ENCODE data around the gene WASF2.

GRCh38 chr1:27528818-27529703, 39.1 kb upstream of the WASF2 start:
- no peak for TF ChIP-seq CTCF (conservative IDR thresholded peaks at IDR 0.05; ENCODE audit: low read depth, low read length)
- TF ChIP-seq SMC3 (IDR thresholded peaks at IDR 0.05; ENCODE audit: low read depth, low read length) = no peak
- no peak for TF ChIP-seq RCOR1 (IDR thresholded peaks at IDR 0.05; ENCODE audit: insufficient replicate concordance, low read length)
- no peak; the same call in 1 of the 2 replicates for TF ChIP-seq POLR2A (IDR thresholded peaks at IDR 0.05; ENCODE audit: low read depth, low read length)
- no peak for TF ChIP-seq RFX5 (IDR thresholded peaks at IDR 0.05; ENCODE audit: low read depth, low read length)
- no peak for TF ChIP-seq CEBPB (IDR thresholded peaks at IDR 0.05; ENCODE audit: low read depth, low read length)
- TF ChIP-seq FOS (IDR thresholded peaks at IDR 0.05; ENCODE audit: low read depth, low read length) = no peak
- TF ChIP-seq BHLHE40 (IDR thresholded peaks at IDR 0.05; ENCODE audit: low read depth, low read length) = peak; percentile 9; the same call in 1 of the 2 replicates
- no peak for TF ChIP-seq MAFK (IDR thresholded peaks at IDR 0.05; ENCODE audit: low read depth, low read length)
- no peak for TF ChIP-seq CHD1 (IDR thresholded peaks at IDR 0.05; ENCODE audit: low read depth, low read length)
- no peak for TF ChIP-seq RAD21 (IDR thresholded peaks at IDR 0.05; ENCODE audit: low read length)
- TF ChIP-seq MXI1 (IDR thresholded peaks at IDR 0.05; ENCODE audit: borderline replicate concordance, low read depth, low read length) = 0 out of 2 replicates have a peak, but pooled peaks have one; percentile 10
- TF ChIP-seq USF2 (IDR thresholded peaks at IDR 0.05; ENCODE audit: low read depth, low read length) = peak; percentile 86
